Fibroblast of skin of back (primary cell): Measurements from ENCODE around the gene SLC49A4.

Experiments
- DNase-seq: peaks from one replicate; pipeline ENCODE4 v3.0.0-alpha.2; 2013

The SLC49A4 gene

DNA sequence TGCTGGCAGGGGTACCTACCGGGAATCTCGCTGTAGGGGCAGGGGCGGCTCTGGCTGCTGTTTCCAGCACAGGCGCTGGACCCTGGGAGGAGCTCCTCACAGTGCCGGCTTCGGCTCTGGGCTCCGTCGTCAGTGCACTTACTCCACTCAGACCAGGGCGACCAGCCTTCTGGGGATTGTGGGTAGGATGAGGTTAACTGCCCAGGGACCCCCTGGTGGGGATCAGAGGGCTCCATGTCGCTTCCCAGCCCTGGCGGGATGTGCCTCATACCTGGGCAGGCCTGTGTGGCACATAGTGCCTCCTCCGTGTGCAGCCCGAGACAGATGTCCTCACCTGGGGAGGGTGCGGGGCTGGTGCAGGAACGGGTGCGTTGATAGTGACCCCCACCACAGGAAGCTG is 117.0 kb downstream of the SLC49A4 start:
- DNase-seq, result no peak

DNA sequence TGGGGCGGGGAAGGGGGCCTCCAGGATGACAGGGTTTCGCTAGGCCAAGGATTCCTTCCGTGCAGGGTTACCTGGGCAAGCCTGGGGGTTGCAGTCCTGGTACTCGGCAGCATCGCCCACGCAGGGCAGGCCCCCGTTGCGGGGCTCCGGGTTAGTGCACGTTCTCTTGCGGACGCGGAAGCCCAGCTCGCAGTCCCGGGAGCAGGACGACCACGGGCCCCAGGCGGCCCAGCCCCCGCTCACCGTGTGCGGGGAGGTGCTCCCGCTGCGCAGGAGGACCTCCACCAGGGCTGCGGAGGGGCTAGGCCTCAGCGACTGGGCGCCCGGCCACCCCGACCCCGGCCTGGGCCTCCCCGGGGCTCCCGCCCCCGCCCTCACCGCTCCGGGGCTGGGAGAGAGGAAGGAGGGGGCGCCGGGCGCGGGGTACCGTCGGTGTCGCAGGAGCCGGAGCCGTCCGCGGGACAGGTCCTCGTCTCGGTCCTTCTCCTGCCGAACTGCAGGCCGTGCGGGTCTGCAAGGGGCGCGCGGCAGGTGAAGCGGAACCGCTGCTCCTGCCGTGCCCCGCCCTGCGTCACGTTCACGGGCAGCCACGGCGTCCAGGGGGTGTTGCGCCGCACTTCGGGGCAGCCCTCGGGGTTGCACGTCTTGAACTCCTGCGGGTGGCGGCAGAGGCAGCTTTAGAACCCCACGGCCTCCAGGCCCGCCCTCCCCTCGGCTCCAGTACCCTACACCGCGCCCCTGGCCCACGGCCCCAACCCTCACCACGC is 118.1 kb downstream of the SLC49A4 start:
- DNase-seq, result no peak

DNA sequence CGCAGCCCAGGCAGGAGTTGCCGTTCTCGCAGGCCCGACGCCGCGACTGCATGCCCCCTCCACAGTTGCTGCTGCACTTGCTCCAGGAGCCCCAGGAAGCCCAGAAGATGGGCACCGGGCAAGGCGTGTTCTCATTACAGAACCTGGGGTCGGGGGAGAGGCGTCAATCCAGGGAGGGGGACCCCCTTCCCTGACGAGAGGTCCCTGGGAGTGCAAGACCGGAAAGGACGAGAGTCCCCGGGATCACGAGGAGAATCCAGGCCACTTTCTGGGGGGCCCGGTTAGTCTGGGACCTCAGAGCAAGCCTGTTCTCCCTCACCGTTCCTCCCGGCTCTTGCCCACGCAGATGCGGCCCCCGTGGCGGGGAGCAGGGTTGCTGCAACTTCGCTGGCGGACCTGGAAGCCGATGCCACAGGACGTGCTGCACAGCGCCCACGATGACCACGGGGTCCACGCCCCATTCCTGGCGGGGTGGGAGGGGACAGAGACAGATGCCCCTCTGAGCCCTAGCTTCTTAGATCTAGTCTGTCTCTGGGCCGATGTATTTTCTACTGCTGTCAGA is 118.8 kb downstream of the SLC49A4 start:
- DNase-seq, result no peak

DNA sequence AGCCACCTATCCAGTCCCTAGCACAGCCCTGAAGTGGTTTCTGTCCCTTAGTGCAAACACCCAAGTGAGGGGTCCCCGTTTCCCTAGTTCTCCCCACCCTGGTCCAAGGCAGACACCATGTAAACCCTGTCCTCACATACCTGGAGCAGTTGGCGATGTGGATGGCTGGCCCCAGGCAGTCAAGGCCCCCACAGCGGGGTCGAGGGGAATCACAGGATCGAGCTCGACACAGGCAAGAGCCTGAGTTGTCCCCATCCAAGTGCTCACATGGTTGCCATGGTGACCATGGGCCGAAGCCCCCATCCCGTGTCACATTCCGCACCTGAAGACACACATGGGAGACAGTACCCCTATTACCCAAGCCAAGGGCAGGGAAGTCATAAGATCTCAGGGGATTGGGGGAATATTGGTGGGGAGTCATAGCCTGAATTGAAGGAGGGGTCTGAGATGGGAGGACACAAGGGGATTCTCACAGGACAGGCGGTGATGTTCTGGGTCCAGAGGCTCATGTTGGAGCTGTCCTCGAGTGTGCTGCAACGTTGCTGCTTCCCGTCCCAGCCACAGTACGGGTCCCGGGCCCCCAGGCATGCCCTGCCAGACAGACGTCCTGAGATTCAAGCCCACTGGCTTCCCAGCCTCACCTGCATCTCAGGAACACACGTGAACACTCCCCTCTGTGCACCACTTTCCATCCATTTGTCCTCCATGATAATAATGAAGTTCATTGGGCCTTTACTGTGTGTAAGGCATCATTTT is 120.6 kb downstream of the SLC49A4 start:
- DNase-seq, result no peak

DNA sequence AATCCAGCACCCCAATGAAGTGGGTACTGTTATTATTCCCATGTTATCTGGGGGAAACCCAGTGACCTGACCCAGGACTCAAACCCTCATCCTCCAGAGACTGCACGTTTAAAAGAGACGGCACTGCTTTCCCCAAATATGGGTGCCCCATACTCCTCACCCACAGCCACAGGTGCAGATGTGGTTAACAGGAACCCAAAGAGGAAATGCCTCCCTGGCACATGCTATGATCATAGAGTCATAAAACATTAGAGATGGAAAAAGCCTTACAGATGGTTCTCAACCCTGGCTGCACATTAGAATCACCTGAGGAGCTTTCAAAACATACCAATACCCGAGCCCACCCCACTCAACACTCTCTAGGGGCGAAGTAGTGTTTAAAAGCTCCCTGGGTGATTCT is 121.2 kb downstream of the SLC49A4 start:
- DNase-seq, result no peak

DNA sequence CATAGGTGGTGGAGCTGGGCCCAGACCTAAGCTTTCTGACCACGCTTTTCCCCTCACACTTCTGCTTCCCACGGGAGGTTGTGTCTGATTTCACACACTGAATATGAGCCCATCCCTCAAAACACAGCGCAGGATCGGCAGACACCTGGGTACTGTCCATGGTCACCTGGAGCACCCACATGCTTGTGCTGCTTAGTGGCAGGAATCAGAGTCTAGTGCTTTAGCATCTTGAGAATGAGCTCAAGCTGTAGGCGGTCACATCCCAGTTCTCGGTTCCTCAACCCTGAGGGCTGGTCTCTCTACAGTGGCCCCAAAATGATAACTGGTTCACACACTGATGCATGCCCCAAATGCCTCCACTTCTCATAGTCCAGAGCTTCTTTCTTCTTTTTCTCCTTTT is 121.7 kb downstream of the SLC49A4 start:
- DNase-seq, result no peak

DNA sequence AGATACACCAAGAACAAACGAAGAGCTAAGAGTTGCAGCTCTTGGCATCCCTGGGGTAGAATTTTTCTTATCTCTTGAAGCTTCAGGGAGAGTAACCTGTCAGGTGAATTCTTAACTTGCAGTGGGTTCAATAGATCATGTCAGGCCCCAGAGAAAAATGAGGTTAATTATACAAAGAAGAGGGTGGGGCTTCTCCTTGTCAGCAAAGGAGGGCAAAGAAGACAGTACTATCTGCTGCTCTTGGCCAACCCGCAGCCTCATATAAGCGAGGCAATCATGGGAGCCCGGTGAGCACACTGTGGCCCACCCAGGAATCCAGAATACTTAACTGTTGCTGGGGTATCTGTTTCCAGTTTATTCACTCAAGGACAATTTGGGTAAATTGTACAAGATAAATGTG is 122.5 kb downstream of the SLC49A4 start:
- DNase-seq, result no peak

DNA sequence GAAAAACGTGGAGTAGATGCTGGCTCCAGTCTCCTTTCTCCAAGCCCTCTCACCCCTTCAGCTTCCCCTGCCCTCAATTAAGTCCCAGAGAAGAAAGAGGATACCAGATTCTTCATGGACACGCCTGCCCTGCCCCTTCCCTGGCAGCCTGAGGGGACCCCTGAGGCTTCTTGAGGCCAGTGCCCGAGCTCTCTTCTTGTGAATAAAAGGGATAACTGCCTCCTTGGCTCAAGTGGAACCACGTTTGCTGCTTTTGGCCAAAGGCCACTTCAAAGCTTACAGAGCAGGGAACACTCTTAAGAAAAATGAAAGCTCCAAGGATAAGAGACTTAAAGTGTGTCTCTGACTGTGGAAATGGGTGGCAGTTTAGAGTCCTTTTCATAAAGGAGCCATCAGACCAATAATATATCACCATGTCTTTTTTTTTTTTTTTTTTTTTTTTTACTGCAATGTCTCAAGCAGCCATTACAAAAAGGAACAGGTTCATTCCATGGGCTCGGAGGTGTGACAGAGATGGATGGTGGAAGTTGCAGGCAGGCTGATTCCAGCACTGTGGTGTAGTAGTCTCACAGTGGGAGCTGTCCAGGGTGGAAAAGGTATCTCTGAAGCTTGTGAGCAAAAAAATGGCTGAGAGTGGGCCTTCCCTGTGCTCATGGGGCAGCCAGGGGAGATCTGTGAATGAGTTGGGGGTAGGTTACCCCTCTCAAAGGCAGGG is 123.9 kb downstream of the SLC49A4 start:
- peak; percentile 16 for DNase-seq

DNA sequence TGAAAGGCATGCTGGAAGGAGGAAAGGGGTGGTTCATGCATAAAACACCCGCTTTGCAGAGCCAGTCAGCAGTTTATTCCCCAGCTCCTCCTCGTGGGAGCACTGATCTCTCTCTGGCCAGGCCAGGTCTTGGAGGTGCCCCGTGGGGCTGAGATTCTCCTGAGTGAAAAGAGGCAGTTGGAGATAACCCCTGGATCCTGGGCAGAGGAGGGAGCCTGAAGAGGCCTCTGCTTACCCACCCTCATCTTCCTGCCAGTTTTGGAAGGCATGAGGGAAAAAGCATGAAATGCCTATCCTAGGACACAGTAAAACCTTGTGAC is 124.4 kb downstream of the SLC49A4 start:
- no peak for DNase-seq

DNA sequence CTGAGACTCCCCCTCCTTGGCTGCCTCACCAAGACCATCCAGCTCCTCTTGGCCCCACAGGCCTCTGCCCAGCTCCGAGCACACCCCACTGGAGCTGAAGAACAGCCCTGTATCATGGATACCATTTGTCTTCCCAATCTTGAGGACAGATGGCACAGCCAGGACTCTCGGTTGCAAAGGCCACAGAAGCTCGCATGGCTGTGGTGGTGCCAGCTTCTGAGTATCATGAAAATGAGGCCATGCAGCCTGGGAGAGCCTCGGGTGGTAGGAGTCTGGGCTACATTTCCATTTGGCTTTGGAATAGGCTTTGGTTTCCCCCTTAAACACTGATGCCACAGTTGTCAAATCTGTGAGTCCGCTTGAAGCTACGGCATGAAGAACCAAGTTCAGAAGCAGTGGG is 126.1 kb downstream of the SLC49A4 start:
- no peak for DNase-seq

DNA sequence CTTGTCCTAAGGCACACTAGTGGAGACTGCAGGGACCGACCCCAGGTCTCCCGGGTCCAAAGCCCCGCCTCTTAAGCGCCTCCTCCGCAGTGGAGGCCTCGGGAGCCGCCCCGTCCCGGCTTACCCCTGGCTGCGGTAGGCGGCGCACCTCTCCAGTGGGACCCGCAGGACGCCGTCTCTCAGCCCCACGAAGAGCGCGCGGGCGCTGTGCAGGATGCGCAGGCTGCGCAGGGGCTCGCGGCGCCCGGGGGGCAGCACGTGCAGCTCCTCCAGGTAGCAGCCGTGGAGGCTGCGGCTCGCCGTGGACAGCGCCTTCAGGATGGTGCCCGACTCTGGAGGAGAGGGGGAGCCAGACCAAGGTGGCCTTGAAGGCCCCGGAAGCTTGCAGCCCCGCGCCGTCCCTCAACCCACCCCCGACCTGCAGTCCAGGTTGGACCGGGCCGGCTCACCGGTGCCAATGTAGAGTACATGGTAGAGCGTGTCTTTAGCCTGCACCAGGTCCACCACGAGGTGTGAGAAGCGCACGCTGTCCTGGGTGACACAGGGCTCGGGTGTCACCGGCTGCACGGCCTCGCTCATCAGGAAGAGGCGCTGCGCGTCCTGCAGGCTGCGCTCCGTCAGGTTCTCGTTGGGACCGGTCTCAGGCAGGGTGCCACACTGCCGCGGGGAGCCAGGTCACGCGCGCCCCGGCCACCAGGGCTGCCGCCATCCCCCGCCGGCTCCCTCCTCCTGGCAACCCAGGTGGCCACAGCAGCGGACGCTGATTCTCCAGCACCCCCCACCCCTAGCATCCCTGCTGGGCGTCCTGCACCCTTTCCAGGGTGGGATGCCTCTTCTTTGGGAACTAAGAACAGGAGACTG is 127.2 kb downstream of the SLC49A4 start:
- DNase-seq, result no peak

DNA sequence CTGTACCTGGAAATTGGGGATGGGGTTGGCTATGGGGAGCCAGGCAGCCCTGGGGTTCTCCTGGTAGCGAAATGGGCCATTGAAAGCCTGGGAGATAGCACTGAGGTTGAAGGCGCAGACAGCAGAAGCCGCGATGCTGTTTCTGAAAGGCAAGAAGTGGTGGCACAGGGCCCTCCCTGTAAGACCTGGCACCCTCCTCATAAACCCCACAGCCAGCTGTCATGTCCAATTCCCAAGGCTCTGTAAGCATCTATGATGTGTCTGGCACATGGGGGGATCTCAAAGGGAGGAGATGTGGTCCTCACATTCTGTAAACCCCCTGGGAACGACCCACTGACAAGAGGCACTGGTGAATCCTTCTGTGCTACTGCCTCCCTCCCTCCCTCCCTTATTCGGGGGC is 128.7 kb downstream of the SLC49A4 start:
- no peak for DNase-seq

DNA sequence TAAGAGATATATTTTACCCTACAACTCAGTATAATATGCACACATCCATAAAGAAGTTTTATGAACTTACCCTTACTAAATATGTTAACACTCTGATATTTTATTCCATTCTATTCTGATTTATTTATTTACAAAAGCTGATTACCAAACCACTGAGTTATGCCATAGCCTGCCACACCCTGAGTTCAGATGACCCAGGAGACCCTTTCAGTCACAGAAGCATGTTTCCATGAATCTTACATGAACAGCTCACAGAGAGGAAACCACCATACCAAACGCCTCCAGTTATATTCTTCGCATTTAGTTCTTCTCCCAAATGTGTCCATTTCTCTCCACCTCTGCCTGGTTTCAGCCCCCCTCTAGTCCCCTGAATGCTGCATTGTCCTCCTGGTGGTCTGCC is 129.2 kb downstream of the SLC49A4 start:
- no peak for DNase-seq

DNA sequence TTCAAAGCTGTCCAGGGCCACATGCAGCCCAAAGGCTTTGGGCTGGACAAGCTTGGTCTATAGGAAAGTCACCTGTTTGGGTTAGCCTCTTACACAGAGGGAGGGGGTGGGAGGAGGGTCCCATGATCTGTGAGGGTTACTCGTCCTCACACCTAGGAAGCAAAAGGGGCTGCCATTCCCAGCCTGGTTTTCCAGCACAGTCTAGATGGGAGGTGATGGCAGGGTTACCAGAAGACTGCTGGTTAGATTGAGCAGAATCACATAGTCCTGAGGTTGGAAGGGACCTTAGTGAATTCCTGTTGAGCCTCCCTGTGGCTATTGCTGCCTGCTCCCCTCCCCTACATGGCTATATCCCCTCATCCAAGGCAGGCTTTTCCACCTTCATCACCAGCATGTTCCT is 130.9 kb downstream of the SLC49A4 start:
- DNase-seq, result no peak

DNA sequence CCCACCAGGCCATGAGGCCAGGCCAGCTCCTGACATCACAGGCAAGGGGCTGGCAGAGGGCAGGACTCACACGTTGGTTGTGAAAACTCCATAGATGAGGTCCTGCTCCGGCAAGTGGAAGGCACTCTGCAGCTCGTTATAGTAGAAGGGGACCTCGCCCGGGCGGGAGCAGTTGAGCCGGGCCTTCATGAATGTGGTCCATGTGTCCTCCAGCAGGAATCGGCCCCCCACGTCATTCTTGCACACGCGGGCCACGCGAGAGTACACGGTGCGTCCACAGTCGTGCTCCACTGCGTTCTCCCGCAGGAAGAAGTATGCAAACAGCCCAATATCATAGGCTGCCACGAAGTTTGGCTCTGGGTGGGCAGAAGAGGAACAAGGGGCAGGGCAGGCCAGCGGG is 131.5 kb downstream of the SLC49A4 start:
- DNase-seq, result no peak

DNA sequence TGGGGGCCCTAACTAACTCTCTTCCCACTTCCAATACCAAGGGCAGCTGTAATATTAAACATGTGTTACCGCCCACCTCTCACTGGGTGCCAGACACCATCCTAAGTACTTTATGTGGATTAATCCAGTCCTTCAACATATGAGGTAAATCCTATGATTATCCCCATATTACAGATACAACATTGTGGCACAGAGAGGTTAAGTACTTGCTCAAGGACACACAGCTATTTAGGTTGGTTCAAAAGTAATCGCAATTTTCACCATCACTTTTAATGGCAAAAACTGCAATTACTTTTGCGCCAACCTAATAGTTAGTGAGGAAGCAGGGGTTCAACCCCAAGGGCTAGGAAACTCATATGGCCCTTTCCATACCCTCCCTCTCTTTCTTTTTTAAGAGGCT is 131.9 kb downstream of the SLC49A4 start:
- DNase-seq, result no peak

DNA sequence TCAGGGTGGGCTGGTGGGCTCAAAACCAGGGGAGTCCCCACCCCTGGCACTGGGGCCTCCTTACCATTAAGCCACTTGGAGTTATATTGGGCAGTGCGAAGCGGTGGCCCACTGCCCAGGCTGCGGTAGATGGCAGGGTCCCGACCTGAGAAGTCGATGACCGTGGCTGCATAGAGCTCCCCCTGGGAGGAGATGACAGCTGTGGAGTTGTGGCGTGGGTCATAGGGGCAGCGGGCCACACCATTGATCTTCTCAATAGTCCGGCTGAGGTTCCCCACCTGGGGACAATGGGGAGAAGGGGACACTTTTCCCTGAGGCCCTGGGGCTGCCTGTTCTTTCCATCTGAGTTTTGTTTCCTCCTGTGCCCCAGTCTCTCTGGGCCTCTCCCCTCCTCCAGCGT is 132.9 kb downstream of the SLC49A4 start:
- no peak for DNase-seq

DNA sequence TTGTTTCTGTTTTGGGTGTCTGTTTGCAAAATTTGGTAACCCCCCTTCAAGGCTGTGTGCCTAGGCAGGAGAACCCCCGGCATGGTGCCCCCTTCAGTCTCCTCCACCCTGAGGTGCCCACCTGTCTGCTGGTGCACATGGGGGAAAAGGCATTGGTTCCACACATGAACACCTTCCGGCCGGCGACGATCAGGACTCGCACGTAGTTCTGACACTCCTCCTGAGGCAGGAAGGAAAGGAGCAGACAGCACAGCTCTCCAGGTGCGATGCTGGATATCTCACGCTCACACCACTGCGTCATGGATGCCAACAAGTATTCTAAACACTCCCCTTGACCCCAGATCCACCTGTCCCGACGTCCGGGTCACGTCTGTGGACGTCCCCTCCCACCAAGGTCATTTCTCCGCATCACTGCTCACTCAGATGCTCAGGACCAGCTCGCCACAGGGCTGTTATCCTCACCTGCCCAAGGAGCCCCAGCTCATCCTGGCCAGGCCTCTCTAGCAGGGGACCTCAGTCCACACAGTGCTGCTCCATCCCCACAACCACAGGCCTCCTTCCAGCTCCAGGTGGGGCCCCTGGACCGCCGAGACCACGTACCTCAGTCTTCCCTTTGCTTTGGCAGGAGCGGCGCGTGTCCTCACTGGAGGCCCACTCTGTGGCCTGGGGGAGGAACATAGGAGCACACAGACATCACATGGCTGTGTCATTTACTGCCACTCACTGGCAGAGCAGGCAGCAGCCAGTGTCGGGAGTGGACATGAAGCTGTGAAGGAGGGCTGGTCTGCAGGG is 133.7 kb downstream of the SLC49A4 start:
- DNase-seq, result no peak

DNA sequence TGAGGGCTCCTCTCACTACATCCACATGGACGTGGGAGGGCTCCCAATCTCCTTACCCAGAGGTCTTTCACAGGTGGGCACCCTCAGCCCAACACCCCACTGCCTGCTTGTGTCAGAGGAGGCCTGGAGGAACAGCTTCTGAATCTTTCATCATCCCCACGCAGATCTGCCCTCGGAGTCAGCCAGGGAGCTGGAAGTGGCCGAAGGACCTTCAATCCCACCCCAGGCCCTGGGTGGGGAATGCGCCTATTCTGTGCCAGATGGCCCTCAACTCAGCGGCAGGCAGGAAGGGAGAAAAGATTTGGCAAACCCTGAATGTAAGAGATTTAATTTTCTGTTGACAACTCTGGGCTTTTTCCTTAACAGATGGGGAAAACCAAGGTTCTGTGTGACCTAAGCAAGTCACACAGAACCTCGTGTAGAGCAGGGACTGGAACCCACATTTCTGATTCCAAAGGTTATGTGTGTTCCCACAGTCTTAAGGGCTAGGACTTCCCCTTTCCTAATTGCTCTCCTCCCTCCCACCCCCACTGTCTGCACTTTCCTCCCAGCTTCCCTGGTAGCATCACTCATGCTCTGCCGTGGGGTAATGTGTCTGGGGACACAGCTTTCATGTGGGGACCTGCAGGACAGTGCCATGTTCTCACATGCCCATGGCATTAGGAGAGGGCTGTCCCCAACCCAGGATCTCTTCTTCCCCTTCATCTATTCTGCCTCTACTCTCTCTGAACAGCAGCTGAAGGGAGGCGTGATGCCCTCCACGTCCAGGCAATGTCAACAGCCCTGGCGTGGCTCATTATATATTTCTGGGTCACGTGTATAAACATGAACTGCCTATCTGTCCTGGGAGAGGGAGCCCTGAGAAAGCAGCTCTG is 134.6 kb downstream of the SLC49A4 start:
- DNase-seq, result no peak
